ENCODE measurements around the gene FASN. TPM values are rescaled to one million over a fixed set of nuclear protein-coding genes. Genes with fewer than 3 reads are reported as not detected.

The FASN gene
- total RNA-seq, 2 donors from 2014 or later = 168 to 198 TPM

DNA sequence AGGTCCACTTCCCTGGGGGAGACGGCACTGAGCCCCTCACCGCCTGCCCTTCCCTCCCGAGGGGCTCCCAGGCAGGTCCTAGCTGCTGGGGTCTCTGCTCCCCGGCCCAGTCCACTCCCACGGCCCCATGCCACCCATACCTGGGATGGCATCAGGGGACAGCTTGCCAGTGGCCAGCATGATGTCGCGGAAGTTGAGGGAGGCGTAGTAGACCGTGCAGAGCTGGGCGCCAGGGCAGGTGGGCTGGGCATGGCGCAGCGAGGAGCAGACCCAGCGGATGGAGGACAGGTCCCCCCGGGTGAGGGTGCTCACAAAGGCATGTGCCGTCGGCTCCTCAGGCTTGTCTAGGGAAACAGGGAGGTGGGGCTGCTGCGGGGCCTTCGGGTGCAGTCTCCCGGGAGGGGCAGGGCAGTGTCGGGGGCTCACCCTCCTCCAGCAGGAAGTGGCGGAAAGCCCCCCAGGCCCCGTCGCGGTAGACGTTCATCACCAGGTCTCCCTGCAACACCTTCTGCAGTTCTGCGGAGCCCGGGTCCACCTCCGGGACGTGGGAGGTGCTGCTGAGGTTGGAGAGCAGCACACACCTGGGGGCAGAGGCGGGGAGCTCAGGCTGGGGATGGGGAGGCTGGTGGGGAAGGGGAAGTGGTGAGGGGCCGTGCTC lies 13.5 kb downstream of the FASN start:
- DNase-seq = no peak
- Histone ChIP-seq H3K27me3 (no peaks in the 10 kb centered on the region), H3K9ac (ENCODE audit: low read depth in 2 of 2, low read length in 2 of 2) (no peak overlapping the region), H3K36me3 (peaks cover 65% of the 10 kb centered on the region), H3K9me3 (no peaks in the 10 kb centered on the region), H3K27ac (no peak overlapping the region), H3K4me1 (no peaks in the 10 kb centered on the region), H3K4me3 (no peak overlapping the region)
- intact Hi-C loops (cut with DNase I) = no loop called here
- TF ChIP-seq, protein P1, sequence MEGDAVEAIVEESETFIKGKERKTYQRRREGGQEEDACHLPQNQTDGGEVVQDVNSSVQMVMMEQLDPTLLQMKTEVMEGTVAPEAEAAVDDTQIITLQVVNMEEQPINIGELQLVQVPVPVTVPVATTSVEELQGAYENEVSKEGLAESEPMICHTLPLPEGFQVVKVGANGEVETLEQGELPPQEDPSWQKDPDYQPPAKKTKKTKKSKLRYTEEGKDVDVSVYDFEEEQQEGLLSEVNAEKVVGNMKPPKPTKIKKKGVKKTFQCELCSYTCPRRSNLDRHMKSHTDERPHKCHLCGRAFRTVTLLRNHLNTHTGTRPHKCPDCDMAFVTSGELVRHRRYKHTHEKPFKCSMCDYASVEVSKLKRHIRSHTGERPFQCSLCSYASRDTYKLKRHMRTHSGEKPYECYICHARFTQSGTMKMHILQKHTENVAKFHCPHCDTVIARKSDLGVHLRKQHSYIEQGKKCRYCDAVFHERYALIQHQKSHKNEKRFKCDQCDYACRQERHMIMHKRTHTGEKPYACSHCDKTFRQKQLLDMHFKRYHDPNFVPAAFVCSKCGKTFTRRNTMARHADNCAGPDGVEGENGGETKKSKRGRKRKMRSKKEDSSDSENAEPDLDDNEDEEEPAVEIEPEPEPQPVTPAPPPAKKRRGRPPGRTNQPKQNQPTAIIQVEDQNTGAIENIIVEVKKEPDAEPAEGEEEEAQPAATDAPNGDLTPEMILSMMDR (IDR thresholded peaks at IDR 0.05) = no peak

DNA sequence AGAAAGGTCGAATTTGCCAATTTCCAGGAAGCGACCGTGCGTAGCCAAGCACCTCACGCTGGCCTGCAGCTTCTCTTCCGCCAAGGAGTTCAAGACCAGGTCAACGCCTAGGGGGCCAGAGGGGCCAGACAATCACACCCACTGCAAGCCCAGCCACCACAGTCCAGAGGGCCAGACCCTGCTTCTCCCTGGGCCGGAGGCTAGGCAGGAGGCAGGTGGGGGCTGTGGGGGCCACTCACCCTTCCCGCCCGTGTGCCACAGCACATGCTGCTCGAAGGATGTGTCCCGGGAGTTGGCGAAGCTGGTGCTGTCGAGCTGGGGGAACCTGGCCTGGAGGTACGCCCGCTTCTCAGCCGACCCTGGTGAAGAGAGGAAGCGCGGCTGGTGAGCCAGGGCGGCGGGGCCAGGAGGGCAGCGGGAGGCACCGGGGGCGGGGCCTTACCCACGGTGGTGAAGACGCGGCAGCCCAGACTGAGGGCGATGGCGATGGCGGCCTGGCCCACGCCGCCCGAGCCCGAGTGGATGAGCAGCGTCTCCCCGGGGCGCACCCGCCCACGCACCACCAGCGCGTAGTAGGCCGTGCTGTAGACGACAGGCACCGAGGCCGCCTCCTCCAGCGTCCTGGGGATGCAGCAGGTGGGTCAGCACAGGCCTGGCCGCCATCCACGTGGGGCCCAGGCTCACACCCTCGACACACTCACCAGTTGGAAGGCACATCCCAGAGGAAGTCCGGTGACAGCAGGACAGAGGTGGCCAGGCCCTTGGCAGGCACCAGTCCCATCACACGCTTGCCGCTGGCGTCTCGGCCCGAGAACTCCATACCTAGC lies 14.3 kb downstream of the FASN start:
- TF ChIP-seq, protein P1 (IDR thresholded peaks at IDR 0.05) = no peak
- no peak overlapping the region for H3K4me3 ChIP-seq
- peaks cover 60% of the 10 kb centered on the region for H3K36me3 ChIP-seq
- no peaks in the 10 kb centered on the region for H3K27me3 ChIP-seq
- no peaks in the 10 kb centered on the region for H3K9me3 ChIP-seq
- no peak overlapping the region for H3K27ac ChIP-seq
- H3K4me1 ChIP-seq = no peaks in the 10 kb centered on the region
- H3K9ac ChIP-seq (ENCODE audit: low read depth in 2 of 2, low read length in 2 of 2) = no peak overlapping the region
- intact Hi-C loops (cut with DNase I) = no loop called here
- no peak for DNase-seq

DNA sequence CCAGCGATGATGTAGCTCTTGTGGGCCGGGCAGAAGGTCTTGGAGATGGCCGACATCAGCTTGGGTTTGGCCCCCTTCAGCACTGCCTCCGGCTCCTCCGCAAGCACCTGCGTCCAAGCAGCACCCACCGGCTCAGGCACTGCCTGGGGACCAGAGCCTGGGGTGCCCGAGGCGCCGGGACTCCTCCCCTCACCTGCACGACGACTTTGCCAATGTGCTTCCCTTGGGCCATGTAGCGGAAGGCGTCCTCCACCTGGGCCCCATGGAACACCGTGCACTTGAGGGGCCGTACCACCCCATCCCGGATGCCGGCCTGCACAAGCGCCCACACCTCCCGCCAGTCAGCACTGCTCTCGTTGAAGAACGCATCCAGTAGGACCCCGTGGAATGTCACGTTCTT lies 15.0 kb downstream of the FASN start:
- TF ChIP-seq, protein P1 (IDR thresholded peaks at IDR 0.05) = no peak
- Histone ChIP-seq H3K36me3 (peaks cover 53% of the 10 kb centered on the region), H3K4me1 (no peaks in the 10 kb centered on the region), H3K27me3 (no peaks in the 10 kb centered on the region), H3K9me3 (no peaks in the 10 kb centered on the region), H3K27ac (no peak overlapping the region), H3K9ac (ENCODE audit: low read depth in 2 of 2, low read length in 2 of 2) (no peak overlapping the region), H3K4me3 (no peak overlapping the region)
- DNase-seq = no peak
- intact Hi-C loops (cut with DNase I) = no loop called here

DNA sequence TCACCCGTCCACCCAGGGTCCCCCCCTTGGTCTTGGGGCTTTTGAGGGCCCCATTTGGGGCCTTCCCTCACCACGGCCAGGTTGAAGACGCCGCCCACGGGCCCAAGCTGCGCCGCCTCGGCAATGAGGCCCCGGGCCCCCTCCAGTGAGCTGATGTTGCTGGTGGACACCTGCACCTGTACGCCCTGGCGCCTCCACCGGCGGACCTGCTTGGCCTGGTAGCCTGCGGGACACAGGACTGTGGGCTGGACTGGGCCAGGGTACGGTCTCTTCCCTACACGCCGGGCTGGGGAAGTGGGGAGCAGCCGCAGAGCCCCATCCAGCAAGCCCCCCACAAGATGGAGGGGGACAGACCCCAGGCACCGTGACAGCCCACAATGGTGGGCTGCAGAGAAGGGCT lies 15.6 kb downstream of the FASN start:
- Histone ChIP-seq H3K4me3 (no peak overlapping the region), H3K9ac (ENCODE audit: low read depth in 2 of 2, low read length in 2 of 2) (no peak overlapping the region), H3K4me1 (no peaks in the 10 kb centered on the region), H3K27me3 (no peaks in the 10 kb centered on the region), H3K27ac (no peak overlapping the region), H3K36me3 (peaks cover 47% of the 10 kb centered on the region), H3K9me3 (no peaks in the 10 kb centered on the region)
- intact Hi-C loops (cut with DNase I) = no loop called here
- TF ChIP-seq, protein P1 (IDR thresholded peaks at IDR 0.05) = no peak
- no peak for DNase-seq

DNA sequence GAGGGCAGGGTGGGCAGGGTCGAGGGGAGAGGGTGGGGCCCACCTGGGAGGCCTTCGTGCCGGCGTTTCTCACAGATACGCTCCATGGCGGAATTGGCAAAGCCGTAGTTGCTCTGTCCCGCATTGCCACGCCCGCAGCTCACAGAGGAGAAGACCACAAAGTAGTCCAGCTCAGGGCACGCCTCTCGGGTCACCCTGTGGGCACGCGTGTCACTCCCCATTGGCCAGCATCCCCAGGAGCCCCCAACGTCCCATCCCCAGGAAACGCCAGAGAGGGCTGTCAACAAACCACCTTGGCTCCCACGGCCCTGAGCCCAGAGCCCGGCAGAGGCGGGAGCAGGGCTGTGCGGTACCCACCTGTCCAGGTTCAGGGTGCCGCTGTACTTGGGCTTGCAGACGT lies 16.1 kb downstream of the FASN start:
- H3K27ac ChIP-seq = no peak overlapping the region
- DNase-seq = no peak
- intact Hi-C loops (cut with DNase I) = no loop called here
- no peaks in the 10 kb centered on the region for H3K27me3 ChIP-seq
- no peaks in the 10 kb centered on the region for H3K4me1 ChIP-seq
- no peaks in the 10 kb centered on the region for H3K9me3 ChIP-seq
- H3K36me3 ChIP-seq = peaks cover 43% of the 10 kb centered on the region
- no peak overlapping the region for H3K4me3 ChIP-seq
- no peak overlapping the region for H3K9ac ChIP-seq (ENCODE audit: low read depth in 2 of 2, low read length in 2 of 2)
- TF ChIP-seq, protein P1 (IDR thresholded peaks at IDR 0.05) = no peak
